Activated effector memory CD4-positive, alpha-beta T cell treated with Interleukin-2 at 50 U/mL for 16 hours (primary cell): ENCODE data around the gene PRR19.

Experiments
- DNase-seq: peaks from one replicate; pipeline ENCODE4 v3.0.0-alpha.2; 2020

Gene PRR19

DNA sequence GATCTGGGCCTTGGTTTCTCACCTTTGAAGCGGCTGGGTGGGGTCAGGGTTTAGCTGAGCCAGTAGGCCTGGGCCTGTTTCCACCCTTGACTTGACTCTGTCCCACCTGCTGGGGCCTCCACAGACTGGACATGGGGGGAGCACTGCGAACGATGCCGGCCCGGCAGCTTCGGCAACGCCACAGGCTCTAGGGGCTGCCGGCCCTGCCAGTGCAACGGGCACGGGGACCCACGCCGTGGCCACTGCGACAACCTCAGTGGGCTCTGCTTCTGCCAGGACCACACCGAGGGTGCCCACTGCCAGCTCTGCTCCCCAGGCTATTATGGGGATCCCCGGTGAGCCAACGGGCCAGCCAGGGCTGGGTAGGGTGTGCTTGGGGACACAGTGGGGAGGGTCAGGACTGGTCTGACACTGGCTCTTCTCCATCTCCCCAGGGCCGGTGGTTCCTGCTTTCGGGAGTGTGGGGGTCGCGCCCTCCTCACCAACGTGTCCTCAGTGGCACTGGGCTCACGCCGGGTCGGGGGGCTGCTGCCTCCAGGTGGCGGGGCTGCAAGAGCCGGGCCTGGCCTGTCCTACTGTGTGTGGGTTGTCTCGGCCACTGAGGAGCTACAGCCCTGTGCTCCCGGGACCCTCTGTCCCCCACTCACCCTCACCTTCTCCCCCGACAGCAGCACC, 51.5 kb downstream of the PRR19 start:
- DNase-seq: no peak

DNA sequence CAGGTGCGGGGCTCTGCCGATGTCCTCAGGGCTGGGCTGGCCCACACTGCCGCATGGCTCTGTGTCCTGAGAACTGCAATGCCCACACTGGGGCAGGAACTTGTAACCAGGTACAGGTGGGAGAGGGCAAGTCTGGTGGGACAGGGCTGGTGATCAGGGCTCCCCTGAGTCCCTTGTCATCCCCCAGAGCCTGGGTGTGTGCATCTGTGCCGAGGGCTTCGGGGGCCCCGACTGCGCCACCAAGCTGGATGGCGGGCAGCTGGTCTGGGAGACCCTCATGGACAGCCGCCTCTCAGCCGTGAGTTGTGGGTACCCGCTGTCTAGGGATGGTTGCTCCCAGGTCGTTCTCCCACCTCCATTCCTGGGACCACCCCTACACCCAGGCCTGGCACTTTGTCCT, 54.0 kb downstream of the PRR19 start:
- no peak for DNase-seq

DNA sequence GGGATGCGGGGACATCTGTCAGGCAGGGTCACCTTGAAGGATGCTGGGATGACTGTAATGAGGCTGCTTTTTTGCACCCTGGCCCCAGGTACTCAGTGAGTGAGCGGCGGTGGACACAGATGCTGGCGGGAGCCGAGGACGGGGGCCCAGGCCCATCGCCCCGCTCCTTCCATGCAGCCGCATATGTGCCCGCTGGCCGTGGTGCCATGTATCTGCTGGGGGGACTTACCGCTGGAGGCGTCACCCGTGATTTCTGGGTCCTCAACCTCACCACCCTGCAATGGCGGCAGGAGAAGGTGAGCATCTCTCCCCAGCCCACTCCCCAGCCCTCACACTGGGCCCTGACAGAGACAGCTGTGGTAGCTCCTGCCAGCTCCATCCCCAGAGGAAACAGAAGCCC, 54.8 kb downstream of the PRR19 start:
- DNase-seq: no peak

DNA sequence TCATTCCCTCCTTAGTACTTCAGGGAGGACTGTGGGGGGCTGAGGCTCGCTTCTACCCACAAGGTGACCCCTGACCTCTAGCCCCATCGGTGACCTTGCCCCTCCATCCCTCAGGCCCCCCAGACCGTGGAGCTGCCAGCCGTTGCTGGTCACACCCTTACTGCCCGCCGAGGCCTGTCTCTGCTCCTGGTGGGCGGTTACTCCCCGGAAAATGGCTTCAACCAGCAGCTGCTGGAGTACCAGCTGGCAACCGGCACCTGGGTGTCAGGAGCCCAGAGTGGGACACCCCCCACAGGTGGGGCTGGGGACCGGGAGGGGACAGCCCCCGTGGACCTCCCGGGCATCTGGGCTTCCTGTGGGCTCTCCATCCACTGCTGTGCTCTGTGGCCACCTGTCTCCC, 55.4 kb downstream of the PRR19 start:
- no peak for DNase-seq
